GM21447 (cell line): ENCODE data around the gene ANP32A.
"Not testable (repeated sequence)": the region's sequence is repeated elsewhere in the genome, so short reads cannot be mapped to it uniquely, and the experiment has no call there.

ENCODE experiments used
- ATAC-seq: cut with Tn5 transposase; IDR thresholded peaks from one replicate; pipeline ENCODE4 v1.9.1; 2021; ENCODE audit not compliant: unreplicated experiment

ANP32A gene

DNA sequence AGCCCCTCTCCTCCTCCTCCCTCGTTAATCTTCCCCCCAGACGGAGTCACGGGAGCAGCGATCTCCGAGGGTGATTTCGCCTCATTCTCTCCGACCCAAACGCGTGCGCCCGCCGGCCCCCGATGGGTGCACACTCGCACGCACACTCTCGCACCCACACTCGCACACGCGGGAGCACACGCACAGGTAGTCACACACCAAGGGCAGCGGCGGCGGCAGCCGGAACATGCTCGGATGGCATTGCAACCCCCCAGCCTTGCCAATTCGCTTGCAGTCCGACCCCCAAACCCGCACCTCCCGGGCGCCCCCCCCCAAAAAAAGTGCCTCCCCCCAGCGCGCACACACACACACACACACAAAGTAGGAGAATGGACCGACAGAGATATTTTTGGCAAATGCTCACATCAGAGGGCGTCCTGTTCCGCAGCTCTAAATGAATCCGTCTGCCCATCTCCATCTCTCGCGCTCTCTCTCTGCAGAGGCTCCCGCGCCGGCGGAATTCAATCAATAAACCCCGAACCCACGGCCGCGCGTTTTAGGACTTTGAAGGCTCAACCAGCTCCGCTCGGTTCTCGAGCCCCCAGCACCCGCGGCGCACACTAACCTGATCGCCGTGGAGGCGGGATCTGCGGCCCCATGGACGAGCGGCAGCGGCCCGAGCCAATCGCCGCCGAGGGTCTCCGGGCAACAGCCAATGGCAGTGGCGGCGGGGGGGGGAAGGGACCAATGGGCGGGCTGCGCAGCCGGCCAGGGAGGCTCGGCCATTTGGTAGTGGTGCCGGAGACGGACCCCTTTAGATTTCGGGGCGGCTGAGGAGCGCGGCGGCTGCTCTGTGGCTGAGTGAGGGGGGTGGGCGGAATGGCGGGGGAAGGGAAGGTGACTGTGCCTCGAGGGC lies at the start of gene ANP32A:
Gene ANP32A (minus strand): TSS at position 601 of the 895 bp plus-strand sequence. CDS start 144 bp downstream, at position 457.
- peak; percentile 49 for ATAC-seq

DNA sequence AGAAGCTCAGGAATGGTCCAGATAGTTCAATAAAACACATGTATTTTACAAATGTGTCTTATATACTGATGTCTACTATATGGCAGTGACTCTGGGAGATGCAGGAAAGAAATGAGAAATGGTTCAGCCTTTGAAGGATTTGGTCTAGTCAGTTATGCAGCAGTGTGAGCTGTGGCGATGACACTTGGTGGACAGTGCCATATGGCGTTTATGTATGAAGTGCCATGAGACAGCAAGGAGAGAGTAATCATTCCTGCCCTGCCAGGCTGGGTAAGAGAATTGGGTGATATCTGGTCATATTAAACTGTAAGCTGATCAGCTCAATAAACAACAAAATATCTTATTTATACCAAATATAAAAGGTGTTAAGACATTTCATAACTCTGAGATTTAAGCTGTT lies 47.6 kb upstream of the ANP32A start:
- no peak for ATAC-seq

DNA sequence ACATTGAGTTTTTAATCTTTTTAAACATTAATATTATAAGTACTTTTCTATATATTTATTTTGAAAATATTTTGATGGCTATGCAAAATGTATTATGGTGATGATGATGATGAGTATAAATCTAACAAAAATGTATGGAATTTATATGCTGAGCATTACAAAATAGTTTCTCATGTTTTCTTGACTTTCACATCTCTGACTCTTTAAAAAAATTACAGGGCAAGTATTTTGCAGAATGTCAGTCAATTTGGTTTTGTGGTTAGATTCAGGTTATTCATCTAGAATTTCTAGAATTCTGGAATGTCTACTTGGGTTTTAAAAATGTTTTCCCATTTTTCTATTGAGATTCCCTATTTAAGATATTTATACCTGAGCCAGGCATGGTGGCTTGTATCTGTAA lies 41.7 kb upstream of the ANP32A start:
- ATAC-seq, result no peak

DNA sequence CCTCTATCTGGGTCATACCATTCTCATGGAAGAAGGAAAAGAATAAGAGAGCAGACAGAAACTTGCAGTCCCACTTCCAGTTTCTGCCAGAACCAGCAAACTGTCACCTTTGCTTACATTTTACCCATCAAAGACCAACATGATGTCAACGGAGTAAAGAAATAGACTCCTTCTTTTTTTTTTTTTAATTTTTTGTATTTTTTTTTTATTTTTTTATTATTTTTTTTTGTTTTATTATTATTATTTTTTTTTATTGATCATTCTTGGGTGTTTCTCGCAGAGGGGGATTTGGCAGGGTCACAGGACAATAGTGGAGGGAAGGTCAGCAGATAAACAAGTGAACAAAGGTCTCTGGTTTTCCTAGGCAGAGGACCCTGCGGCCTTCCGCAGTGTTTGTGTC lies 38.0 kb upstream of the ANP32A start:
- not testable (repeated sequence) for ATAC-seq

DNA sequence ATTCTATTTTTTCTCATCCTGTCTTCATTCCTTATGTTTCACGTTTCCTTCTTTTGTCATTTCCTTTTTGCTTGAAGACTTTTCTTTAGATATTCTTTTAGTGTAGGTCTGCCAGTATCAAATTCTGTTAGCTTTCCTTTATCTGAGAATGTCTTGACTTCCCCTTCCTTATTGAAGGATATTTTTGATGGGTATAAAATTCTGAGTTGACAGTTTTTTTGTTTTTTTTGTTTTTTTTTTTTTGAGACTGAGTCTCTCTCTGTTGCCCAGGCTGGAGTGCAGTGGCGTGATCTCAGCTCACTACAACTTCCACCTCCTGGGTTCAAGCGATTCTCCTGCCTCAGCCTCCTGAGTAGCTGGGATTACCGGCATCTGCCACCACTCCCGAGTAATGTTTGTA lies 36.7 kb upstream of the ANP32A start:
- not testable (repeated sequence) for ATAC-seq

DNA sequence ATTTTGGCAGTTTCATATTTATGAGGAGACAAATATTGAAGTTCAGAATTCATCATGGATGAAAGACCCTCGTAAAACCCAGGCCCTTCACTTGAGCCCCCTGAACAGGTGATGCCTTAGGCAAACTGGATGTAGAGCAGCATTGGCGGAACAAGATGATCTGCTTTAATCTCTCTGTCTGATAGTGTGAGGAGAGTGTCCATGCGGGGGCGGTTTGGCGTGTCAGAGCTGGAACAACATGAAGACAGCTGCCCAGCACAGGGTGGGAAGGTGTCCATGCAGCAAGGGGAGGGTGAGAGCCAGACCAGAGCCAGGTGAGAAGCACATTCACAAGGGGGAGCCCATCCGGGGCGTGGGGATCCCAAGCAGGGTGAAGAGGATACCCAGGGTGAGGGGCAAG lies 31.8 kb upstream of the ANP32A start:
- ATAC-seq, result no peak

DNA sequence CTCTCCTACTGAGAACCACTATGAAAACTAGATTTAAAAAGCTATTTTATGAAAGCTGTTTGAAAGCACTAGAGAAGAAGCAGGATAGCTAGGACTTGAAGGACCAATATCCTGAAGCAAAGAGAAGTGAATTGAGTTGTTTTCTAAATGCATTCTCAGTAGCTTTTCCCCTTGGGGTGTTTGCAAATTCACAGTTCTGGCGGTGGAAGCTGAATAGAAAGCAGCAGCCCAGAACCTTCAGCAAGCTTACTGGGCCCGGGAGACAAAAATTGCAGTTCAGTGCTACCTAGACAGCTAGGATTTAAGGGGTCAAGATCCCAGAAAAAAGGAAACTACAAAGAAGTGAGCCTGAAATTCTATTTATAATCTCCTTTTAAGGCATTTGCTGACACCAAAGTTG lies 31.3 kb upstream of the ANP32A start:
- ATAC-seq, result no peak

DNA sequence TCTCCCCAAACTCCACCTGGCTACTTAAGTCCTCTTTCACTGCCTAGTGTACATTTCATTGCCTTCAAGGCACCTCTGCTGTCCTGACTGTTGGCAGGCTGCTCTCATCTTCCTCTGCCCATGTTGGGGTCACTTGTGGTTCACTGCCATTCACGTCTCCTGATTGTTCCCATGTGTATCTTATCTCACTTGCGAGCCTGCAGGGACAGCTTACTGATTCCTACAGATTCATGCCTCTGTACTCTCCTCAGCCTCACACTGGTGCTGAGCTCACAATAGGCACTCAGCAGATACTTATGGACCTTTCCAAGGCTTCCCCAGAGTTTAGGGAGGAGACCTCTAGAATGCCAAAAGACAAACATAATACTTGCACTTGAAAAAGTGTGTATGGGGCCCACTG lies 28.8 kb upstream of the ANP32A start:
- no peak for ATAC-seq

DNA sequence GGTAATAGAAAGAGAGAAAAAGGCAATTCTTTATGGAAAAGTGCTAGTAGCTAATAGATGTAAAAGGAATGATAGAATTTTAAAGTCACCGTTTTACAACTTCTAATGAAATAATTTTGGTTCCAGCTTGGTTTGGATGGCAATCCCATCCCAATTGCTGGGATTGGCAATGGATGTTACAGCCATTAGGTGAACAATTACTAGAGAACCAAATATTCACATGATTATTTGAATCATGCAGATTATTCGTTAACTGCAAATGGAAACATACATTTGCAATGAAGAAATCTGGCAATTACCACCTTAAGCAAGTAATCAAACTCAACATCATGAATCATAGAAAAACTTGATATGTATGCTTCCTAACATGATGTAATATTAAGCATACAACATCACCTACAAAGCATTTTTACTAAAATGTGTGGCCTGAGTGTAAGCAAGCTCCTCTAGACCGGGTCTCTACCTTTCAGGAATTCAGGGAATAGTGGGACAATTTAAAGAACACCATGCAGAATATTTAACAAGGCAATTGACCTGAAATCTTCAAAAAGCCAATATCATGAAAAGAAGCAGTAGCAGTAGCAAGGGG lies 26.2 kb upstream of the ANP32A start:
- ATAC-seq, result no peak

DNA sequence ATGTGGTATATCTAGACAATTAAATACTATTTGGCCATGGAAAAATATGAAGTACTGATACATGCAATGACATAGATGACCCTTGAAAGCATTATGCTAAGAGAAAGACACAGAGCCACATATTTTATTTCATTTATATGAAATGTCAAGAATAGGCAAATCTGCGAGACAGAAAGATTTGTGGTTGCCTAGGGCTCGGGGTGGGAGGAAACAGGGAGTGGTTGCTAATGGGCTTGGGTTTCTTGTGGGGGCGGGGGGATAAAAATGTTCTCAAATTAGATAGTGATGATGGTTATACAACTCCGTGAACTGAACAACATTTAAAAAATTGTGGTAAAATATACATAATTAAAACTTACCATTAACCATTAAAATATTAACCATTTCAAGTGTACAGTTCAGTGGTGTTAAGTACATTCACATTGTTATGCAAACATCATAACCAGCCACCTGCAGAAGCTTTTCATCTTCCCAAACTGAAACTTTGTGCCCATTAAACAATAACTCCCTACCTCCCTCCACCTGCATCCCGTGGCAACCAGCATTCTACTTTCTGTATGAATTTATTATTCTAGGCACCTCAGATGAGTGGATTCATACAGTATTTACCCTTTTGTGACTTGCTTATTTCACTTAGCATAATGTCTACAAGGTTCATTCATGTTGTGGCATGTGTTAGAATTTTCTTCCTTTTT lies 24.3 kb upstream of the ANP32A start:
- no peak for ATAC-seq

DNA sequence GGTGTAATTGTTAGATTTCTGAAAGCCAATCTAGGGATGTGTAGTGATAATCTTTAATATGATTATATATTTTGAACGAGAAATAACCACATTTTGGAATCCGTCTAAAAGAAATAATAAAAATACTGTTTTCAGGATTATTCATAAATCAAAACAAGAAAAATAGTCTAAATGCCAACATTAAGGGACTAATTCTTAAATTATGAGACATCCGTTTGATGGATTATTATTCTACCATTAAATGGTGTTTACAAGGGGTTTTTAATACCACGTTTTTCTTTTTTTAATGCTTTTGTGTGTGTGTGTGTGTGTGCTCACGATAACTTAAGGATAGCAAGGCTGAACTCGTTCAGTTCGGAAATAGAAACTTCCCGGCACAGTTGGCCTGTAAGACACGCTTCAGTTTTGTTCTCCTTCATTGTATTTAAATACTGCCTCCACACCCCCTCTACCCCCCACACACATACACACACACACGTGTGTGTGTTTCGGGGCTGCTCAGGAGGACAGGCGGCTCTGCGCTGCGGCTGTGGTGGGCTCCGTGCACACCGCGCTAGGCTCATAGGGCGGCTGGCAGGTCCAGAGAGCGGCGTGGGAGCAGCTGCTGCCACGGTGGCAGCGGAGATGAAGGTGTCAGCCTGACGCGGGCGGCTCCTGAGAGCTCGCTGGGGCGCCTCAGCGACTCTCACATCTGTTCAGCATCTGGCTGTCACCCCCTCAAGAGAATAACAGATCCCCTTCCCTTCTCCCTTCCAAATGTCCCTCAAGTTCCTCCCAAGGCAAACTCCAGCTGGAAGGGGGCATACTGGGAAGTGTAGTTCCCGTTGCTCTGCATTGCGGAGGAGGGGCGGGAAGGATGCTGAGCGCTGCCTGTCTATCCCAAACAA lies 23.0 kb upstream of the ANP32A start:
- ATAC-seq, result no peak

DNA sequence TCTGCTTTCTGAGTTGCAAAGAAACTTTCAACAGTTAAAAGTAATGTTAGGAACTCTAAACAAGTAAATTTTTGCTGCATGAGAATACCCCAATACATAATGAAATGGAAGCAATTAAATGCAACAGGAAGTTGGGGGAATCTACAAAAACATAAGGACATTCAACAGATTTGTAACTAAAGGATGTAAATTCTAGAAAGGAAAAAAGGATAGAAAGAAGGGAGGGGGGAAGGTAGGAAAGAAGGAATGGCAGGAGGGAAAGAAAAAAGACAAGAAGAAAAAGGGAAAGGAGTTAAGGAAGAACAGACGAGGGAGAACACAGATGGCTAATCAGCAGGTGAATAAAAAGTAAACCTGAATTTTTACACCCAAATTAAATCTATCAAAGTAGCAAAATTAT lies 22.3 kb upstream of the ANP32A start:
- no peak for ATAC-seq

DNA sequence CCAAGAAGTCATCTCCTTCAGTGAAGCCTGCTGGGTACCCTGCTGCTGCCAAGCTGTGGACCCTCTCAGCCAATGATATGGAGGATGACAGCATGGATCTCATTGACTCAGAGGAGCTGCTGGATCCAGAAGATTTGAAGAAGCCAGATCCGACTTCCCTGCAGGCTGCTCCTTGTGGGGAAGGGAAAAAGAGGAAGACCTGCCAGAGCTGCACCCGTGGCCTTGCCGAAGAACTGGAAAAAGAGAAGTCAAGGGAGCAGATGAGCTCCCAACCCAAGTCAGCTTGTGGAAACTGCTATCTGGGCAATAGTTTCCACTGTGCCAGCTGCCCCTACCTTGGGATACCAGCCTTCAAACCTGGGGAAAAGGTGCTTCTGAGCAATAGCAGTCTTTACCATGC lies 13.7 kb upstream of the ANP32A start:
- ATAC-seq, result no peak

DNA sequence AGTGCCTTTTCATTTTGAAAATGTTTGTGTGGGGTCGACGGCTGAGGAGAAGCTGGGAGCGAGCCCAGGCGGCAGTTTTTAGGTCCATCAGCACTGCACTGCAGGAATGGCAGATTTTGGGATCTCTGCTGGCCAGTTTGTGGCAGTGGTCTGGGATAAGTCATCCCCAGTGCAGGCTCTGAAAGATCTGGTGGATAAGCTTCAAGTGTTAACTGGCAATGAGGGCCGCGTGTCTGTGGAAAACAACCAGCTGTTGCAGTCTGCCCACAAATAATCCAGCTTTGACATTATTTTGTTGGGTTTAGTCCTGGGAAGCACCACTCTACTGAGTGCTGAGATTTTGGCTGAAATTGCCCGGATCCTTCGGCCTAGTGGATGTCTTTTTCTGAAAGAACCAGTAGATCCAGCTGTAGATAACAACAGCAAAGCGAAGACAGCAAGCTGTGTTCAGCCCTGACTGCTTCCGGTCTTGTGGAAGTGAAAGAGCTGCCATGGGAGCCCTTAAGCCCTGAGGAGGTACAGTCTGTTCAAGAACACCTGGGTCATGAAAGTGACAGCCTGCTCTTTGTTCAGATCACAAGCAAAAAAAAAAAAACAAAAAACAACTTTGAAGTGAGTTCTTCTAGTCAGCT lies 13.1 kb upstream of the ANP32A start:
- no peak for ATAC-seq

DNA sequence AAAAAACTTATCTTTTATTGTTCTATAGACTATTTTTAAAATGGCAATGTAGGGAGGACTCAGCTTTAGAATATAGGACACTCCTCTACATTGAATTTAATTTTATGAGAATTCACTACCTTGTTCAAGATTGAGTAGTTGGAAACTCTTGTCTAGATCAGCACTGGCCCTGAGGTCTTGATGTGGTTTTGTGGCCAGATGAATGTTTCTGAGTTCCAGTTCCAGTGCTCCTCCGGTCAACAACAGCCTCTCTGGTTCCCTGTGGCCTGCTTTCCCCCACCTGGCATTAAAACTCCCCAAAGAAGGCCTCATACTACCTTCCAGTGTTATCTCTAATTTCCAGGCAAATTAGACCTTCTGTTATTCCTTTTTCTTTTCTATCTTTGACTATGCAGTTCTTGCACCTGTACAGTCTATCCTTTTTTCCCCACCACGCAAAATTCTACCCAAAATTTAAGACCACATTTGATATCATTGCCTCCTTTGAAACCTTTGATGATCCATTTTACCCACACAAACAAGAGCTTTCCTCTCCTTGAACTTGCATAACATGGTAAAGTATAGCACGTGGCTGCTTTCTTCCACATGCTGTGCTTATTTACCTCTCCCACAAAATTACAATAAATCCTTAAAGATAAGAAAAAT lies 9.6 kb upstream of the ANP32A start:
- ATAC-seq, result no peak

DNA sequence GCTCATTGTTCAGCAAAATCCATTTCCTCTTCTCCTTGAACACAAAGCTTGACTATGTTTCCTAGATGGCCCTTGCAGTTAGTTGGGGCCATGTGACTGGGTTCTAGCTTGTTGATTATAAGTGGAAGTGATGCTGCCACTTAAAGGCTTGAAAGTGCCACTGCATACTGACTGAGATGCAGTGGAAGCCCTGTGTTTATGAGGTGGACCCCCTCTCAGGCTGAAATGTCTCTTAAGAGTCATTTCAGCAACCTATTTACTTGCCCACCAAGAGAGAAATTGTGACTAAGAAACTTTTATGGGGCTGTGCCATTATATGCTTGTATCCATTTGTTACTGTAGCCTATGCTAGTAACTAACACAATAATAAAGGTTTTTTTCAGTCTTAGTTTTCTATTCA lies 8.4 kb upstream of the ANP32A start:
- ATAC-seq, result no peak

DNA sequence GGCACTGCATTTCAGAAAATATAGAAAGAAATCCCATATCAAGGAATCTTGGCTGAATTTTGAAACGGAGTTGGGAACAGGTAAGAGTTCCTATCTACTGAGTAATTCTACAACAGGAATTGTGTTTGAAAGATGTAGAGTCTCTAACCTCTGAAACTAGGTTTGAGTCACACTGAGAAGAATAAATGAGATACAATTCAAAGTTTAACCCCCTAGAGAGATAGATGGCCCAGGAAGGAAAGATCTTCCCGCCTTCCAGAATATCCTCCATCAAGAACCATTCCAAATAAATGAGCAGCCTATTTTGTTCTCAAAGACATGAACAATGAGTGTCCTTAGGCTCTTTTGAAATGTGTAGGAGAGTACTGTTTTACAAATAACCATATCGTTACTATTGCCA lies 2.9 kb upstream of the ANP32A start:
- ATAC-seq, result no peak

DNA sequence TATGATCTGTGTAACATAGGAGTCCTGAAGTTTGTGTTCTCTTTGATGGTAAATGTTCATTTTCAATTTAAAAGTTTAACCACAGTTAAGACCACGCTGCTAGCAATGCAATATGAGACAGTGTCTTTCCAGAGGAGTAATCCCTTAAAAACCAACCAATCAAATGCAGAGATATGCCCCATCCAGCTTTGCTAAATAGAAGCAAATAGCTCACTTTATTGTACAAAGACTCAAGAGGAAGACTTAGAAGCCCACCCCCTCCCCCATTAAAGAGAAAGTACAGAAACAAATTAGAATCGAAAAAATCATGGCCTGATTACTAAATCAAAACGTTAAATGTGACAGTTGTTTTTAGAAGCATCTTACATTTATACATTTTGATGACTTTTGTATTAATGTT lies 2.1 kb upstream of the ANP32A start:
- ATAC-seq, result no peak

DNA sequence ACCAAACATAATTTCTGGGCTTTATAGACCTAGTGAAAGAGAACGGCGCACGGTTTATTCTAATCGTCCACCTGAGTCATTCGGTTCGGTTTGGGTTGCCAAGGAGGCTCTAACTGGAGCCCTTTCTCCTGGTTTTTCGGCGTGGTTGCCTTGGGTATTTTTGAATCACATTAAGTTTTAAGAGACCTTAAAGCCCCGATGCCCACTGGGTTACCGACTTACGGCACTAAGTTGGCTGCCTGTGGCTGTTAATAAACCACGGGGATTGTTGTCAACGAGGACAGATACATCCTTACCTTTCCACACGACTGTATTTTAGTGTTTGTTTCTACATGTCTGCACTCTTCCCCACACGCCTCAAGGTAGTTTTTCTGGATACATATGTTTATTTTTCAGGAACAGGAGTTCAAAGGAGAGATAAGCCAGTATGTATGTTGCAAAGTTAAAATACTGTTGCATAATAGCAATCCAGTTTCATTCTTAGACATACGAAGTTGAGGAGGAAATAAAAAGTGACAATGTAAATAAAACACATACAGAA lies 1.2 kb upstream of the ANP32A start:
- no peak for ATAC-seq
